BE2C (cell line): Measurements from ENCODE around the gene RNF4.
"Not testable (repeated sequence)": the region's sequence is repeated elsewhere in the genome, so short reads cannot be mapped to it uniquely, and the experiment has no call there.

Experiments
- DNase-seq: peaks from one replicate; pipeline ENCODE4 v3.0.0-alpha.2; 2020
- H3K27me3 ChIP-seq: fragments of 250-450 bp; sonication (Bioruptor Pico); 2 replicates; pipeline ENCODE4 v1.5.1; 2020; ENCODE audit warnings: mild to moderate bottlenecking
- H3K36me3 ChIP-seq: fragments of 250-450 bp; sonication (Bioruptor Pico); 2 replicates; pipeline ENCODE4 v1.5.1; 2020; ENCODE audit warnings: mild to moderate bottlenecking
- H3K4me1 ChIP-seq: fragments of 250-450 bp; sonication (Bioruptor Pico); 2 replicates; pipeline ENCODE4 v1.5.1; 2020
- H3K4me3 ChIP-seq: 2 replicates; pipeline ENCODE4 v1.5.1; 2011; ENCODE audit warnings: low read depth, low read length
- H3K9me3 ChIP-seq: fragments of 250-450 bp; sonication (Bioruptor Pico); 2 replicates; pipeline ENCODE4 v1.5.1; 2020
- TF ChIP-seq, protein P1 (sequence below): IDR thresholded peaks from 2 replicates; pipeline ENCODE4 v1.5.1; 2012; ENCODE audit warnings: mild to moderate bottlenecking, low read depth, low read length

Gene RNF4

GRCh38 chr4:2536193-2537010 lies 67.5 kb downstream of the RNF4 start, which contains the start of gene FAM193A:
FAM193A (plus strand) TSS chr4:2536647; CDS start chr4:2536916, 269 bp downstream.
- Histone ChIP-seq H3K27me3 (no peaks in the 10 kb centered on the region), H3K9me3 (no peaks in the 10 kb centered on the region), H3K36me3 (peaks cover 7% of the 10 kb centered on the region), H3K4me3 (peak within 1 kb of the TSS; percentile 92), H3K4me1 (peaks cover 5% of the 10 kb centered on the region; the same call in 1 of the 2 replicates)
- peak; percentile 100 for DNase-seq
- TF ChIP-seq, protein P1, sequence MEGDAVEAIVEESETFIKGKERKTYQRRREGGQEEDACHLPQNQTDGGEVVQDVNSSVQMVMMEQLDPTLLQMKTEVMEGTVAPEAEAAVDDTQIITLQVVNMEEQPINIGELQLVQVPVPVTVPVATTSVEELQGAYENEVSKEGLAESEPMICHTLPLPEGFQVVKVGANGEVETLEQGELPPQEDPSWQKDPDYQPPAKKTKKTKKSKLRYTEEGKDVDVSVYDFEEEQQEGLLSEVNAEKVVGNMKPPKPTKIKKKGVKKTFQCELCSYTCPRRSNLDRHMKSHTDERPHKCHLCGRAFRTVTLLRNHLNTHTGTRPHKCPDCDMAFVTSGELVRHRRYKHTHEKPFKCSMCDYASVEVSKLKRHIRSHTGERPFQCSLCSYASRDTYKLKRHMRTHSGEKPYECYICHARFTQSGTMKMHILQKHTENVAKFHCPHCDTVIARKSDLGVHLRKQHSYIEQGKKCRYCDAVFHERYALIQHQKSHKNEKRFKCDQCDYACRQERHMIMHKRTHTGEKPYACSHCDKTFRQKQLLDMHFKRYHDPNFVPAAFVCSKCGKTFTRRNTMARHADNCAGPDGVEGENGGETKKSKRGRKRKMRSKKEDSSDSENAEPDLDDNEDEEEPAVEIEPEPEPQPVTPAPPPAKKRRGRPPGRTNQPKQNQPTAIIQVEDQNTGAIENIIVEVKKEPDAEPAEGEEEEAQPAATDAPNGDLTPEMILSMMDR: no peak

DNA sequence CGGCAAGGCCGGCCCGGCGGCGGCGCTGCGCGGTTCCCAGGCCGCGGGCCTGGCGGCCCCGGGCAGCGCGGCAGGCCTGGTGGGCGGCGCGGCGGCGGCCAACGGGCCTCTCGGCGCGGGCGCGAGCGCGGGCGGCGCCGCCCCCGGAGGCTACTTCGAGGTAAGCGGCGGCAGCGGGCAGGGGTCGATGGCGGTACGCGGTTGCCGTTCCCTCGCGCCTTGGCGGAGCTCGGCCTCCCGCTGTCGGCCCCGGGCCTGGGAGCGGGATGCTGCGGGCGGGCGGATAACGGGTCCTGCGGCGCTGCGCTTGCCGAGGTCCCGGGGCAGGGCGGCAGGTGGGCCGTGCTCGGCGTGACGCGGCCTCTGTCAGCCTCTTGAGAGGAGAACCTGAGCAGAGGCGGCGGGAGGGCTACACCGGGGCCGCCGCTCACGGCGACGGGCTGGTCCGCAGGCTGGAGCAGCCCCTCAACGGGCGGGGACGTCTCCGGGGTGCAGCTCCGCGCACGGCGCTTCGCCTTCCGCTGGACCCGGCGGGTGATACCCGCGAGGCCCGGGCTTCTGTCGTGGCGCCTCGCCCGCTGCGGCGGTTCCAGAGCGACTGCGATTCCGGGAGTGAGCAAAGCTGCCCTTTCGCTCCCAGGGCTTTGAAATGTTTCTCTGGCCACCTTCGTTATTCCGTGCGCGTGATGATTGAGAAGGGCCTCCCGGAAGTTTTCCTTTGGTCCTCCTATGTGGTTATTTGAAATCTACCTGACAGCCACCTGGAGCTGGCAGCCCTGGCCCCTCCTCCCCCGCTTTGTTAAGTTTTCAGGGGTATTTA lies 68.3 kb downstream of the RNF4 start:
- TF ChIP-seq, protein P1: no peak
- H3K4me3 ChIP-seq: peak overlapping the region; percentile 92
- peaks cover 7% of the 10 kb centered on the region for H3K36me3 ChIP-seq
- peaks cover 5% of the 10 kb centered on the region; the same call in 1 of the 2 replicates for H3K4me1 ChIP-seq
- H3K9me3 ChIP-seq: no peaks in the 10 kb centered on the region
- peak; percentile 58 for DNase-seq
- H3K27me3 ChIP-seq: no peaks in the 10 kb centered on the region

DNA sequence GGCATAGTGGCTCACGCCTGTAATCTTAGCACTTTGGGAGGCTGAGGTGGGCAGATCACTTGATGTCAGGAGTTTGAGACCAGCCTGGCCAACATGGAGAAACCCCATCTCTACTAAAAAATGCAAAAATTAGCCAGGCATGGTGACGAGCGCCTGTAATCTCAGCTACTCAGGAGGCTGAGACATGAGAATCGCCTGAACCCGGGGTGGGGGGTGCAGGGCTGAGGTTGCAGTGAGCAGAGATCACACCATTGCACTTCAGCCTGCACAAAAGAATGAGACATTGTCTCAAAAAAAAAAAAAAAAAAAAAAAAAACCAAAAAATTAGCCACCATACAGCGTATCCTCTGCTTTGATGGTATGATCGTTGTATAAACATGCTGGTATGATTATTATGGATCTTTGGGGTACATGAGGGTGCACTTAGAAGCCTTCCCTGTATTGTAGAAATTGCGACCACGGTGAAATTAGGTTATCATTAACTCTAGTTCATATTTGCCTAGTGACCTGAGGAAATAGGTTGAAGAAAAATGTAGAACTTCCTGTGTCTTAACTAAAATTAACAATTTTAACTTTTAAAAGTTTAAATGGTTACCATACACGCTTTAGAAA lies 74.8 kb downstream of the RNF4 start:
- H3K4me3 ChIP-seq, H3K4me1 ChIP-seq, DNase-seq, H3K27me3 ChIP-seq, H3K9me3 ChIP-seq: not testable (repeated sequence)
- H3K36me3 ChIP-seq: peaks cover 12% of the 10 kb centered on the region

DNA sequence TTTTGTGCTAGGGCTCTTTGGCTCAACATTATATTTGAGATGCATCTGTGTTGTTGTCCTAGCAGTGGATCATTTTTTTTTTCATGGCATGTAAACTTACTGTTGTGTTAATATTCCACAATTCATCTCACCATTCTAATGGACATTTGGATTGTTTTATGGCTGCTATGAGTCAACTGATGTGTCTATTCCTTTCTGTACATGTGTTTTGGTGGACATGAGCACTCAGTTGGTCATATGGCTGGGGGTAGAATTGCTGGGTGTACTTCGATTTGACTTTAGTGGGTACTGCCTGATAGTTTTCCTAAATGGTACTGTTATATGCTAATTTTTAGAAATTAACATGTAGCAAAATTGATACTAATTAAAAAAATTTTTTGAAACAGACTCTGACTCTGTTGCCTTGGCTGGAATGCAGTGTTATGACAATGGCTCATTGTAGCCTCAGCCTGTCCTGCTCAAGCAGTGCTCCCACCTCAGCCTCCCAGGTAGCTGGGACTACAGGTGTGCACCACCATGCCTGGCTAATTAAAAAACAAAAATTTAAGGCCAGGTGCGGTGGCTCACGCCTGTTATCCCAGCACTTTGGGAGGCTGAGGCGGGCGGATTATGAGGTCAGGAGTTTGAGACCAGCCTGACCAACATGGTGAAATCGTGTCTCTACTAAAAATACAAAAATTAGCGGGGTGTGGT lies 76.6 kb downstream of the RNF4 start:
- Histone ChIP-seq H3K9me3 (no peaks in the 10 kb centered on the region; the same call in 1 of the 2 replicates), H3K4me1 (no peaks in the 10 kb centered on the region), H3K4me3 (no peak overlapping the region), H3K27me3 (no peaks in the 10 kb centered on the region), H3K36me3 (peaks cover 5% of the 10 kb centered on the region; the same call in 1 of the 2 replicates)
- DNase-seq: no peak
- TF ChIP-seq, protein P1: no peak

DNA sequence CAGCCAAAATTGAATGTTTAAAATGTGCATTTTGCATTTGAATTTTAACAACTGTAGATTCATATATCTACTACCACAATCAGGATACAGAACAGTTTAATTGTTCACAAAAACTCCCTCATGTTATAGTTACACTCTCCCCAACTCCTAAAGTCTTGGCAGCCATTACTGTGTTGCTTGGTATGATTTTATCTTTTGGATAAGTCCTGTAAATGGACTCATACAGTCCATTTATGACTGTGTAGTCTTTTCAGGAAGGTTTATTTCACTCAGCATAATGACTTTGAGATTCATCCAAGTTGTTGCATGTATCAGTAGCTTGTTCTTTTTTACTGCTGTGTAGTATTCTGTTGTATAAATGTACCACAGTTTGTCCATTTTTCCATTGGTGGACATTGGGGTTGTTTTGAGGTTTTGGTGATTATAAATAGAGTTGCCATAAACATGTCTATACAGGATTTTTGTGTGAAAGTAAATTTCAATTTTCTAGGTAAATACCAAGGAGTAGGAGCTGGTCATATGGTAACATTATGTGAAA lies 77.4 kb downstream of the RNF4 start:
- H3K36me3 ChIP-seq: peaks cover 8% of the 10 kb centered on the region; the same call in 1 of the 2 replicates
- H3K4me3 ChIP-seq: no peak overlapping the region
- DNase-seq: no peak
- no peaks in the 10 kb centered on the region; the same call in 1 of the 2 replicates for H3K9me3 ChIP-seq
- H3K4me1 ChIP-seq: no peaks in the 10 kb centered on the region
- TF ChIP-seq, protein P1: no peak
- no peaks in the 10 kb centered on the region for H3K27me3 ChIP-seq

GRCh38 chr4:2546961-2547691 lies 78.2 kb downstream of the RNF4 start:
- not testable (repeated sequence) for H3K9me3 ChIP-seq, H3K4me3 ChIP-seq, H3K36me3 ChIP-seq, DNase-seq, H3K27me3 ChIP-seq, H3K4me1 ChIP-seq
